K562 (cell line): Measurements from ENCODE around the gene PRR5. TPM values are rescaled to one million over a fixed set of nuclear protein-coding genes. Genes with fewer than 3 reads are reported as not detected.
A peak's percentile ranks its signal among the peaks of the same experiment; 100 is the strongest.

Experiments
- ATAC-seq: fragments of 200-7000 bp; cut with Tn5 transposase; 3 replicates; pipeline ENCODE4 v1.9.1; 2020; ENCODE audit warnings: moderate library complexity
- BruUV-seq: library from RNA; stranded (reverse); fragments of 400-500 nt; replicated peaks from 2 replicates; lab custom pipeline; 2021; lab: Mats Ljungman, UMichigan
- CTCF ChIA-PET: fragments of 300-600 bp; formaldehyde crosslinking; extraction: SDS; loops from one replicate; lab custom pipeline; 2021; ENCODE audit warnings: low intra/inter-chr PET ratio; lab: Yijun Ruan, JAX
- POLR2A ChIA-PET: fragments of 300-600, 350-650 bp; sonication (Branson Sonifier 250); formaldehyde crosslinking; extraction: SDS; loops from one replicate; lab custom pipeline; 2021; ENCODE audit warnings: antibody characterized with exemption, inconsistent platforms; lab: Yijun Ruan, JAX
- DNase-seq, 4 experiments: peaks; one replicate each; pipeline versions ENCODE4 v3.0.0 to v3.0.0-alpha.2; 2011 to 2018; ENCODE audit warnings: low spot score in 3 of 4, mixed read lengths in 3 of 4; ENCODE audit errors: extremely low read depth in 1 of 4
- FAIRE-seq: peaks from 2 replicates; lab custom pipeline; 2011; peaks lifted over from hg19 to GRCh38; lab: Jason Lieb, UNC
- H2AFZ ChIP-seq: 2 replicates; pipeline ENCODE4 v1.6.0; 2011; ENCODE audit warnings: low read depth, low read length, control low read depth, inconsistent platforms
- H3K27ac ChIP-seq: fragments of 200-600 bp; 3 replicates; pipeline ENCODE4 v1.8.0; 2011; ENCODE audit warnings: low read depth, mild to moderate bottlenecking, control low read depth, inconsistent platforms, low read length, moderate library complexity, mixed read lengths; ENCODE audit errors: extremely low read depth
- H3K27me3 ChIP-seq, 2 experiments: fragments of 300-600 bp in 1 of 2; 2 replicates in 1 of 2; 3 replicates in 1 of 2; pipeline versions ENCODE4 v1.6.0 to v1.8.0; 2011; ENCODE audit warnings: inconsistent platforms in 2 of 2, low read length in 2 of 2, mild to moderate bottlenecking in 1 of 2, mixed read lengths in 1 of 2, moderate library complexity in 1 of 2; ENCODE audit not compliant: control insufficient read depth in 2 of 2, insufficient read depth in 2 of 2
- H3K36me3 ChIP-seq: fragments of 300-600 bp; 3 replicates; pipeline ENCODE4 v1.8.0; 2011; ENCODE audit warnings: mild to moderate bottlenecking, low read length, inconsistent platforms; ENCODE audit not compliant: control insufficient read depth, insufficient read depth
- H3K4me1 ChIP-seq, 2 experiments: fragments of 200-600 bp in 1 of 2; replicated peaks in 1 of 2; 2 replicates in 1 of 2; 3 replicates in 1 of 2; pipeline versions ENCODE4 v1.5.1 to v1.8.0; 2011; ENCODE audit warnings: inconsistent platforms in 2 of 2, low read length in 2 of 2, mild to moderate bottlenecking in 1 of 2, mixed read lengths in 1 of 2, moderate library complexity in 1 of 2; ENCODE audit not compliant: control insufficient read depth in 2 of 2, insufficient read depth in 2 of 2
- H3K4me2 ChIP-seq: 2 replicates; pipeline ENCODE4 v1.6.1; 2011; ENCODE audit warnings: low read length, control low read depth, inconsistent platforms, mixed read lengths; ENCODE audit not compliant: insufficient read depth
- H3K4me3 ChIP-seq: fragments of 200-600 bp; sonication (generic), shearing (Covaris generic); 2 replicates; pipeline ENCODE4 v1.5.1; 2016; ENCODE audit warnings: control low read depth, inconsistent platforms
- H3K79me2 ChIP-seq: fragments of 200-600 bp; 3 replicates; pipeline ENCODE4 v1.8.0; 2011; ENCODE audit warnings: low read length, inconsistent platforms; ENCODE audit not compliant: control insufficient read depth, insufficient read depth
- H3K9ac ChIP-seq, 2 experiments: 2 replicates each; pipeline versions ENCODE4 v1.6.0 to v1.6.1; 2011; ENCODE audit warnings: low read depth in 2 of 2, low read length in 2 of 2, control low read depth in 1 of 2, inconsistent platforms in 1 of 2, mild to moderate bottlenecking in 1 of 2, mixed read lengths in 1 of 2; ENCODE audit not compliant: insufficient read depth in 1 of 2
- H3K9me1 ChIP-seq: one replicate; pipeline ENCODE4 v1.6.0; 2011; ENCODE audit warnings: inconsistent platforms, mild to moderate bottlenecking, low read length, moderate library complexity; ENCODE audit not compliant: control insufficient read depth, insufficient read depth
- H3K9me3 ChIP-seq: replicated peaks from 2 replicates; pipeline ENCODE4 v1.5.1; 2011; ENCODE audit warnings: low read depth, low read length, inconsistent platforms; ENCODE audit not compliant: control insufficient read depth, insufficient read depth
- H4K20me1 ChIP-seq: replicated peaks from 2 replicates; pipeline ENCODE4 v1.6.1; 2011; ENCODE audit warnings: low read length, inconsistent platforms, mixed read lengths; ENCODE audit not compliant: control insufficient read depth, insufficient read depth
- C11orf30 ChIP-seq: fragments of 450-650 bp; IDR thresholded peaks from 2 replicates; pipeline ENCODE4 v1.6.1; 2016; ENCODE audit warnings: low read depth, mild to moderate bottlenecking
- CAMTA2 ChIP-seq: fragments of 250-450 bp; sonication (Bioruptor Pico); conservative IDR thresholded peaks from 2 replicates; pipeline ENCODE4 v1.5.1; 2022
- CHD4 ChIP-seq: fragments of 200-600 bp; sonication (generic); IDR thresholded peaks from 3 replicates; pipeline ENCODE4 v1.6.1; 2012; ENCODE audit warnings: low read depth, mild to moderate bottlenecking, mixed read lengths, low read length, inconsistent platforms; ENCODE audit not compliant: insufficient read depth, insufficient replicate concordance, poor library complexity, severe bottlenecking
- MAFF ChIP-seq: IDR thresholded peaks from 2 replicates; pipeline ENCODE4 v1.6.1; 2012; ENCODE audit warnings: low read length, improper control_type of control experiment
- TCF3 ChIP-seq: sonication (generic); formaldehyde crosslinking; IDR thresholded peaks from 2 replicates; pipeline ENCODE4 v1.4.0; 2020; ENCODE audit warnings: mild to moderate bottlenecking, missing genetic modification reagents
- ZBED1 ChIP-seq: IDR thresholded peaks from 2 replicates; pipeline ENCODE4 v1.6.1; 2014
- ZNF316 ChIP-seq: fragments of 450-650 bp; IDR thresholded peaks from 2 replicates; pipeline ENCODE4 v1.6.1; 2016
- WGBS: fragments of 100-300 bp; shearing (Covaris generic); methylation state at CpG from one replicate; pipeline ENCODE4 v1.1.6; 2016; ENCODE audit warnings: low coverage, mixed read lengths; ENCODE audit not compliant: insufficient coverage; ENCODE audit errors: missing lambda C conversion rate; 5-methylcytosine and 5-hydroxymethylcytosine counted together
- in situ Hi-C: fragments of 300-500 bp; cut with MboI; formaldehyde crosslinking; loops from 4 replicates; pipeline ENCODE4 v1.15.0; 2018; ENCODE audit warnings: inconsistent platforms, mixed read lengths
- intact Hi-C: fragments of 100-400 bp; cut with micrococcal nuclease; formaldehyde crosslinking; loops from 2 replicates; pipeline ENCODE4 v1.14.2; 2022
- polyA plus RNA-seq, 8 experiments: library from polyadenylated mRNA; depleted of rRNA in 4 of 8; stranded (reverse) in 5 of 8; unstranded in 3 of 8; fragments of >200 nt; fragmentation: Nextera tagmentation in 2 of 8; fragmentation: Illumina TruSeq in 1 of 8; extraction: Ambion mirVana in 2 of 8; extraction: Trizol in 1 of 8; gene quantifications; 2 replicates each; pipeline versions ENCODE4 v1.2.1 to v1.2.3, GENCODE V29; 2011 to 2014; ENCODE audit warnings: inconsistent platforms in 1 of 8, missing spikeins in 1 of 8
- total RNA-seq, 7 experiments: library from RNA; depleted of rRNA in 6 of 7; stranded (reverse); fragments of >200 nt in 6 of 7; fragmentation: Illumina TruSeq in 2 of 7; extraction: Trizol in 2 of 7; gene quantifications; 2 replicates each; pipeline versions ENCODE4 v1.2.1 to v1.2.3, GENCODE V29; 2011 to 2021; ENCODE audit warnings: low replicate concordance in 1 of 7
- TF ChIP-seq, protein P1 (sequence below): fragments of 250-450 bp; sonication (Bioruptor Pico); IDR thresholded peaks from 2 replicates; pipeline ENCODE4 v1.5.0; 2021
- TF ChIP-seq, protein P2 (sequence below): fragments of 200-800 bp; sonication (Bioruptor generic); IDR thresholded peaks from 2 replicates; pipeline ENCODE4 v1.6.1; 2016; ENCODE audit warnings: missing genetic modification characterization, missing compliant biosample characterization
- TF ChIP-seq, protein P3 (sequence below): fragments of 450-650 bp; formaldehyde crosslinking; conservative IDR thresholded peaks from 2 replicates; pipeline ENCODE4 v1.4.0; 2022; ENCODE audit warnings: mild to moderate bottlenecking, missing genetic modification characterization

Gene PRR5
- total and polyA plus RNA-seq, 9 of the 15 experiments (the other 6 are each of a cell fraction or from before 2014, with no cell fraction given): 0.13 to 21.0 (median 7.5) TPM

DNA sequence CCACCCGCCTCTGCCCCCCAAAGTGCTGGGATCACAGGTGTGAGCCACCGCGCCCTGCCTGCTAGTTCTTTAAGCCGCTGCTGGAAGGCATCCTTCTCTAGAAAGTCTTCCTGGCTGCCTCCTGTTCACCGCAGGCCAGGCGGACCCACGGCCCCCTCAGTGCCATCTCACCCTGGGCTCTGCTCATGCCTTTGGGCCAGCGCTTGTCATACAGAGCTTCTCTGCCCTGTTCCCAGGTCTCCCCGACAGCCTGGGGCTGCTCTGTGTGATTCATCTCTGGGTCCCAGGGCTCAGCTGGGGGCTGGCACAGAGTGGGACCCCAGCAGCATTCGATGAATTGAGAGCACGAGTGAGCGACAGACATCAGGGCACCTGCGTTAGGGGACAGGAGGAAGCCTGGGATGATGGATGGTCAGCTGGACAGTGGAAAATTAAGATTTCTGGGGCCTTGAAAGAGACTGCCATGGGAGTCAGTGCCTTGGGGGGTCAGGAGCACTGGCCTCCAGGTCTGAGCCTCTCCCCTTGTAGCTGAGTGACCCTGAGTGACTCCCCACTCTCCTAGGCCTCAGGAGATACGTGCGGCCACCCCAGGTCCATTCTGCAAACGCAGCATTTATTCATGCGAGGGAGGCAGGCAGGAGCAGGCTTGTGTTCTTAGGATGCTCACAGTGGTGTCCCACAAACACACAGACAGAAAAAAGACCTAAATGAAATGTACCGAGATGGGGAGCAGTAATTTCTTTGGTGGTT lies 23.3 kb upstream of the PRR5 start:
- TF ChIP-seq ZBED1: no peak
- peak; percentile 71 for TF ChIP-seq C11orf30
- TF ChIP-seq, protein P1, sequence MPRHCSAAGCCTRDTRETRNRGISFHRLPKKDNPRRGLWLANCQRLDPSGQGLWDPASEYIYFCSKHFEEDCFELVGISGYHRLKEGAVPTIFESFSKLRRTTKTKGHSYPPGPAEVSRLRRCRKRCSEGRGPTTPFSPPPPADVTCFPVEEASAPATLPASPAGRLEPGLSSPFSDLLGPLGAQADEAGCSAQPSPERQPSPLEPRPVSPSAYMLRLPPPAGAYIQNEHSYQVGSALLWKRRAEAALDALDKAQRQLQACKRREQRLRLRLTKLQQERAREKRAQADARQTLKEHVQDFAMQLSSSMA (CRISPR knock-in tag): no peak
- TF ChIP-seq, protein P2, sequence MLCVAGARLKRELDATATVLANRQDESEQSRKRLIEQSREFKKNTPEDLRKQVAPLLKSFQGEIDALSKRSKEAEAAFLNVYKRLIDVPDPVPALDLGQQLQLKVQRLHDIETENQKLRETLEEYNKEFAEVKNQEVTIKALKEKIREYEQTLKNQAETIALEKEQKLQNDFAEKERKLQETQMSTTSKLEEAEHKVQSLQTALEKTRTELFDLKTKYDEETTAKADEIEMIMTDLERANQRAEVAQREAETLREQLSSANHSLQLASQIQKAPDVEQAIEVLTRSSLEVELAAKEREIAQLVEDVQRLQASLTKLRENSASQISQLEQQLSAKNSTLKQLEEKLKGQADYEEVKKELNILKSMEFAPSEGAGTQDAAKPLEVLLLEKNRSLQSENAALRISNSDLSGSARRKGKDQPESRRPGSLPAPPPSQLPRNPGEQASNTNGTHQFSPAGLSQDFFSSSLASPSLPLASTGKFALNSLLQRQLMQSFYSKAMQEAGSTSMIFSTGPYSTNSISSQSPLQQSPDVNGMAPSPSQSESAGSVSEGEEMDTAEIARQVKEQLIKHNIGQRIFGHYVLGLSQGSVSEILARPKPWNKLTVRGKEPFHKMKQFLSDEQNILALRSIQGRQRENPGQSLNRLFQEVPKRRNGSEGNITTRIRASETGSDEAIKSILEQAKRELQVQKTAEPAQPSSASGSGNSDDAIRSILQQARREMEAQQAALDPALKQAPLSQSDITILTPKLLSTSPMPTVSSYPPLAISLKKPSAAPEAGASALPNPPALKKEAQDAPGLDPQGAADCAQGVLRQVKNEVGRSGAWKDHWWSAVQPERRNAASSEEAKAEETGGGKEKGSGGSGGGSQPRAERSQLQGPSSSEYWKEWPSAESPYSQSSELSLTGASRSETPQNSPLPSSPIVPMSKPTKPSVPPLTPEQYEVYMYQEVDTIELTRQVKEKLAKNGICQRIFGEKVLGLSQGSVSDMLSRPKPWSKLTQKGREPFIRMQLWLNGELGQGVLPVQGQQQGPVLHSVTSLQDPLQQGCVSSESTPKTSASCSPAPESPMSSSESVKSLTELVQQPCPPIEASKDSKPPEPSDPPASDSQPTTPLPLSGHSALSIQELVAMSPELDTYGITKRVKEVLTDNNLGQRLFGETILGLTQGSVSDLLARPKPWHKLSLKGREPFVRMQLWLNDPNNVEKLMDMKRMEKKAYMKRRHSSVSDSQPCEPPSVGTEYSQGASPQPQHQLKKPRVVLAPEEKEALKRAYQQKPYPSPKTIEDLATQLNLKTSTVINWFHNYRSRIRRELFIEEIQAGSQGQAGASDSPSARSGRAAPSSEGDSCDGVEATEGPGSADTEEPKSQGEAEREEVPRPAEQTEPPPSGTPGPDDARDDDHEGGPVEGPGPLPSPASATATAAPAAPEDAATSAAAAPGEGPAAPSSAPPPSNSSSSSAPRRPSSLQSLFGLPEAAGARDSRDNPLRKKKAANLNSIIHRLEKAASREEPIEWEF (CRISPR knock-in tag): no peak
- TF ChIP-seq TCF3 (CRISPR knock-in tag): no peak
- TF ChIP-seq, protein P3, sequence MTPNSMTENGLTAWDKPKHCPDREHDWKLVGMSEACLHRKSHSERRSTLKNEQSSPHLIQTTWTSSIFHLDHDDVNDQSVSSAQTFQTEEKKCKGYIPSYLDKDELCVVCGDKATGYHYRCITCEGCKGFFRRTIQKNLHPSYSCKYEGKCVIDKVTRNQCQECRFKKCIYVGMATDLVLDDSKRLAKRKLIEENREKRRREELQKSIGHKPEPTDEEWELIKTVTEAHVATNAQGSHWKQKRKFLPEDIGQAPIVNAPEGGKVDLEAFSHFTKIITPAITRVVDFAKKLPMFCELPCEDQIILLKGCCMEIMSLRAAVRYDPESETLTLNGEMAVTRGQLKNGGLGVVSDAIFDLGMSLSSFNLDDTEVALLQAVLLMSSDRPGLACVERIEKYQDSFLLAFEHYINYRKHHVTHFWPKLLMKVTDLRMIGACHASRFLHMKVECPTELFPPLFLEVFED: no peak
- TF ChIP-seq CHD4: no peak
- 0 out of 2 replicates have a peak, but pooled peaks have one; percentile 9 for TF ChIP-seq MAFF
- TF ChIP-seq CAMTA2 (CRISPR knock-in tag): no peak
- peak; percentile 76 for TF ChIP-seq ZNF316
- Histone ChIP-seq H3K36me3 (peaks cover 3% of the 10 kb centered on the region; the same call in 1 of the 3 replicates), H3K4me1 (peaks cover 14 to 73% of the 10 kb centered on the region in 2 experiments; a peak in 4 of 5 replicates), H3K27me3 (no peaks in the 10 kb centered on the region), H3K79me2 (peaks cover 62% of the 10 kb centered on the region), H4K20me1 (peaks cover 17% of the 10 kb centered on the region; the same call in 1 of the 2 replicates), H3K9me3 (no peaks in the 10 kb centered on the region), H3K9me1 (no peaks in the 10 kb centered on the region), H2AFZ (no peak overlapping the region), H3K9ac (peak overlapping the region in 1 of 2 experiments; percentile 55; a peak in 2 of 4 replicates), H3K4me2 (no peak overlapping the region), H3K4me3 (no peak overlapping the region), H3K27ac (no peak overlapping the region)
- BruUV-seq: no TSS peak
- ATAC-seq: no peak
- CTCF ChIA-PET: no interaction called here
- DNase-seq: no peak
- intact Hi-C loops: no loop called here
- in situ Hi-C loops: no loop called here
- POLR2A ChIA-PET: interaction anchor here (0.7 kb wide), 1 partner anchor 929 kb away, joined by 3 read pairs; no protein-coding TSS in a partner anchor
- FAIRE-seq: no peak
- 65% methylated on average over 8 of the region's 18 CpGs for WGBS
